Neutrophil (primary cell): ENCODE measurements around the gene CKLF.

ENCODE experiments used
- H3K27ac ChIP-seq: fragments of 200-600 bp; sonication (generic); 2 replicates; pipeline ENCODE4 v1.5.1; 2016; ENCODE audit warnings: mild to moderate bottlenecking, moderate library complexity
- H3K27me3 ChIP-seq: fragments of 200-600 bp; sonication (generic); 2 replicates; pipeline ENCODE4 v1.6.0; 2016; ENCODE audit warnings: mild to moderate bottlenecking
- H3K36me3 ChIP-seq: fragments of 200-600 bp; sonication (generic); 2 replicates; pipeline ENCODE4 v1.5.1; 2017
- H3K4me1 ChIP-seq, 2 experiments: fragments of 200-600 bp in 1 of 2; sonication (generic) in 1 of 2; 1 replicate in 1 of 2; 2 replicates in 1 of 2; pipeline versions ENCODE4 v1.5.1 to v1.6.1; 2013 to 2016; ENCODE audit warnings: low read depth in 1 of 2, low read length in 1 of 2, mild to moderate bottlenecking in 1 of 2, moderate library complexity in 1 of 2; ENCODE audit not compliant: control insufficient read depth in 1 of 2, insufficient read depth in 1 of 2
- H3K4me3 ChIP-seq, 2 experiments: fragments of 200-600 bp in 1 of 2; sonication (generic) in 1 of 2; 1 replicate in 1 of 2; 2 replicates in 1 of 2; pipeline ENCODE4 v1.5.1; 2013 to 2016; ENCODE audit warnings: low read depth in 1 of 2, low read length in 1 of 2, mild to moderate bottlenecking in 1 of 2, moderate library complexity in 1 of 2
- H3K9me3 ChIP-seq: fragments of 200-600 bp; sonication (generic); 2 replicates; pipeline ENCODE4 v1.5.1; 2016
- CTCF ChIP-seq: fragments of 200-600 bp; sonication (generic); IDR thresholded peaks from 2 replicates; pipeline ENCODE4 v1.5.1; 2016; ENCODE audit warnings: antibody characterized with exemption

Gene CKLF

GRCh38 chr16:66543541-66543940 is 8.8 kb upstream of the CKLF start:
- H3K36me3 ChIP-seq, result no peaks in the 10 kb centered on the region
- peak overlapping the region; percentile 64 for H3K27ac ChIP-seq
- no peaks in the 10 kb centered on the region for H3K27me3 ChIP-seq
- no peak overlapping the region for H3K4me3 ChIP-seq
- no peak for TF ChIP-seq CTCF
- H3K4me1 ChIP-seq, result peaks cover 43 to 52% of the 10 kb centered on the region in 2 experiments
- H3K9me3 ChIP-seq, result no peaks in the 10 kb centered on the region

GRCh38 chr16:66544016-66544757 is 8.2 kb upstream of the CKLF start:
- no peaks in the 10 kb centered on the region for H3K9me3 ChIP-seq
- H3K27ac ChIP-seq, result peak overlapping the region; percentile 64
- peaks cover 44 to 52% of the 10 kb centered on the region in 2 experiments for H3K4me1 ChIP-seq
- H3K36me3 ChIP-seq, result no peaks in the 10 kb centered on the region
- no peaks in the 10 kb centered on the region for H3K27me3 ChIP-seq
- no peak for TF ChIP-seq CTCF
- no peak overlapping the region for H3K4me3 ChIP-seq

- Histone ChIP-seq H3K4me3 (no peak overlapping the region), H3K27me3 (no peaks in the 10 kb centered on the region), H3K9me3 (no peaks in the 10 kb centered on the region), H3K36me3 (no peaks in the 10 kb centered on the region), H3K4me1 (peaks cover 64 to 74% of the 10 kb centered on the region in 2 experiments), H3K27ac (peak overlapping the region; percentile 98)
- TF ChIP-seq CTCF, result no peak
Measured at GRCh38 chr16:66547101-66547989, 5.0 kb upstream of the CKLF start.

GRCh38 chr16:66548068-66548467 is 4.3 kb upstream of the CKLF start:
- Histone ChIP-seq H3K4me1 (peaks cover 70 to 76% of the 10 kb centered on the region in 2 experiments), H3K4me3 (peak overlapping the region in 1 of 2 experiments; percentile 95), H3K9me3 (no peaks in the 10 kb centered on the region), H3K27me3 (no peaks in the 10 kb centered on the region), H3K27ac (peak overlapping the region; percentile 98), H3K36me3 (no peaks in the 10 kb centered on the region)
- TF ChIP-seq CTCF, result no peak

GRCh38 chr16:66548868-66549267 is 3.5 kb upstream of the CKLF start:
- H3K27me3 ChIP-seq, result no peaks in the 10 kb centered on the region
- no peak for TF ChIP-seq CTCF
- H3K27ac ChIP-seq, result peak overlapping the region; percentile 98
- no peaks in the 10 kb centered on the region for H3K9me3 ChIP-seq
- H3K36me3 ChIP-seq, result no peaks in the 10 kb centered on the region
- peak overlapping the region; percentile 95 to 99 for H3K4me3 ChIP-seq
- peaks cover 69 to 72% of the 10 kb centered on the region in 2 experiments for H3K4me1 ChIP-seq
